ENCODE results near the gene AQP1.

The AQP1 gene

GRCh38 chr7:30916255-30916654 is 4.6 kb downstream of the AQP1 start:
- Histone ChIP-seq H3K4me2 (ENCODE audit: insufficient read depth, low read length, poor library complexity, severe bottlenecking) (no peak overlapping the region), H2BK5ac (ENCODE audit: low read length) (no peak overlapping the region), H2BK15ac (ENCODE audit: low read length) (peak overlapping the region; percentile 90), H2AFZ (ENCODE audit: low read length) (no peak overlapping the region), H2AK5ac (ENCODE audit: low read depth, low read length) (peak overlapping the region; percentile 72), H3K14ac (ENCODE audit: low read length) (no peak overlapping the region), H3K4ac (ENCODE audit: low read length) (peak overlapping the region; percentile 30), H3K36me3 (replicated peaks in 1 of 2; ENCODE audit: control insufficient read depth in 2 of 2, insufficient read depth in 2 of 2, low read length in 2 of 2) (no peaks in the 10 kb centered on the region), H3K23ac (ENCODE audit: low read depth, low read length, poor library complexity) (peak overlapping the region; percentile 71), H3K4me1 (ENCODE audit: control insufficient read depth in 2 of 2, insufficient read depth in 1 of 2, low read depth in 1 of 2, low read length in 2 of 2) (peaks cover 0 to 20% of the 10 kb centered on the region in 2 donors), H3K18ac (ENCODE audit: low read length) (peak overlapping the region; percentile 78), H4K8ac (ENCODE audit: low read depth, low read length) (no peak overlapping the region), H3K9ac (ENCODE audit: low read depth, low read length, poor library complexity) (no peak overlapping the region), H2BK12ac (ENCODE audit: low read length) (no peak overlapping the region), H3K4me3 (ENCODE audit: low read length in 2 of 2) (no peak overlapping the region), H3K9me3 (replicated peaks in 1 of 2; ENCODE audit: control insufficient read depth in 2 of 2, insufficient read depth in 1 of 2, low read depth in 1 of 2, low read length in 2 of 2) (no peaks in the 10 kb centered on the region), H3K79me1 (ENCODE audit: low read depth, low read length) (peaks cover 2% of the 10 kb centered on the region), H4K91ac (ENCODE audit: low read depth, low read length, poor library complexity) (no peak overlapping the region), H3K27me3 (ENCODE audit: control insufficient read depth in 3 of 3, insufficient read depth in 3 of 3, low read depth in 1 of 3, low read length in 3 of 3) (peaks cover 0 to 12% (median 0%) of the 10 kb centered on the region in 3 experiments), H3K27ac (replicated peaks; ENCODE audit: low read length) (no peak overlapping the region), H2BK120ac (ENCODE audit: low read depth, low read length) (peak overlapping the region; percentile 40)
- no CpG with 5 or more reads among the region's 3 CpGs for WGBS, 2 donors (ENCODE audit: extremely low coverage in 2 of 2, insufficient read length in 2 of 2, insufficient replicate concordance in 1 of 2)
- no peak for DNase-seq (ENCODE audit: low spot score)

- Histone ChIP-seq H3K4me1 (ENCODE audit: control insufficient read depth in 2 of 2, insufficient read depth in 1 of 2, low read depth in 1 of 2, low read length in 2 of 2) (peaks cover 0 to 19% of the 10 kb centered on the region in 2 donors), H3K9ac (ENCODE audit: low read depth, low read length, poor library complexity) (peak overlapping the region; percentile 57), H3K23ac (ENCODE audit: low read depth, low read length, poor library complexity) (no peak overlapping the region), H2BK120ac (ENCODE audit: low read depth, low read length) (no peak overlapping the region), H2BK12ac (ENCODE audit: low read length) (no peak overlapping the region), H3K18ac (ENCODE audit: low read length) (peak overlapping the region; percentile 35), H3K27me3 (ENCODE audit: control insufficient read depth in 3 of 3, insufficient read depth in 3 of 3, low read depth in 1 of 3, low read length in 3 of 3) (peaks cover 0 to 12% (median 0%) of the 10 kb centered on the region in 3 experiments), H3K14ac (ENCODE audit: low read length) (no peak overlapping the region), H3K4me2 (ENCODE audit: insufficient read depth, low read length, poor library complexity, severe bottlenecking) (no peak overlapping the region), H3K27ac (replicated peaks; ENCODE audit: low read length) (no peak overlapping the region), H2BK15ac (ENCODE audit: low read length) (no peak overlapping the region), H3K9me3 (replicated peaks in 1 of 2; ENCODE audit: control insufficient read depth in 2 of 2, insufficient read depth in 1 of 2, low read depth in 1 of 2, low read length in 2 of 2) (no peaks in the 10 kb centered on the region), H3K4me3 (ENCODE audit: low read length in 2 of 2) (no peak overlapping the region), H4K8ac (ENCODE audit: low read depth, low read length) (no peak overlapping the region), H4K91ac (ENCODE audit: low read depth, low read length, poor library complexity) (no peak overlapping the region), H2AK5ac (ENCODE audit: low read depth, low read length) (peak overlapping the region; percentile 29), H3K36me3 (replicated peaks in 1 of 2; ENCODE audit: control insufficient read depth in 2 of 2, insufficient read depth in 2 of 2, low read length in 2 of 2) (no peaks in the 10 kb centered on the region), H3K4ac (ENCODE audit: low read length) (no peak overlapping the region), H2AFZ (ENCODE audit: low read length) (no peak overlapping the region), H3K79me1 (ENCODE audit: low read depth, low read length) (peaks cover 2% of the 10 kb centered on the region), H2BK5ac (ENCODE audit: low read length) (no peak overlapping the region)
- WGBS, 2 donors (ENCODE audit: extremely low coverage in 2 of 2, insufficient read length in 2 of 2, insufficient replicate concordance in 1 of 2): no CpG with 5 or more reads among the region's 7 CpGs
- no peak for DNase-seq (ENCODE audit: low spot score)
Observed at GRCh38 chr7:30916767-30917166, 5.1 kb downstream of the AQP1 start.

GRCh38 chr7:30917216-30917893 is 5.7 kb downstream of the AQP1 start:
- Histone ChIP-seq H2BK5ac (ENCODE audit: low read length) (no peak overlapping the region), H3K4me3 (ENCODE audit: low read length in 2 of 2) (no peak overlapping the region), H3K9ac (ENCODE audit: low read depth, low read length, poor library complexity) (peak overlapping the region; percentile 57), H4K91ac (ENCODE audit: low read depth, low read length, poor library complexity) (no peak overlapping the region), H3K23ac (ENCODE audit: low read depth, low read length, poor library complexity) (no peak overlapping the region), H3K18ac (ENCODE audit: low read length) (peak overlapping the region; percentile 78), H3K4me2 (ENCODE audit: insufficient read depth, low read length, poor library complexity, severe bottlenecking) (no peak overlapping the region), H2AFZ (ENCODE audit: low read length) (peak overlapping the region; percentile 26), H3K4me1 (ENCODE audit: control insufficient read depth in 2 of 2, insufficient read depth in 1 of 2, low read depth in 1 of 2, low read length in 2 of 2) (peaks cover 0 to 15% of the 10 kb centered on the region in 2 donors), H2BK15ac (ENCODE audit: low read length) (no peak overlapping the region), H4K8ac (ENCODE audit: low read depth, low read length) (no peak overlapping the region), H3K4ac (ENCODE audit: low read length) (no peak overlapping the region), H2AK5ac (ENCODE audit: low read depth, low read length) (peak overlapping the region; percentile 29), H3K9me3 (replicated peaks in 1 of 2; ENCODE audit: control insufficient read depth in 2 of 2, insufficient read depth in 1 of 2, low read depth in 1 of 2, low read length in 2 of 2) (no peaks in the 10 kb centered on the region), H3K14ac (ENCODE audit: low read length) (peak overlapping the region; percentile 59), H2BK120ac (ENCODE audit: low read depth, low read length) (no peak overlapping the region), H3K27ac (replicated peaks; ENCODE audit: low read length) (no peak overlapping the region), H2BK12ac (ENCODE audit: low read length) (no peak overlapping the region), H3K27me3 (ENCODE audit: control insufficient read depth in 3 of 3, insufficient read depth in 3 of 3, low read depth in 1 of 3, low read length in 3 of 3) (peaks cover 0 to 7% (median 0%) of the 10 kb centered on the region in 3 experiments), H3K36me3 (replicated peaks in 1 of 2; ENCODE audit: control insufficient read depth in 2 of 2, insufficient read depth in 2 of 2, low read length in 2 of 2) (no peaks in the 10 kb centered on the region), H3K79me1 (ENCODE audit: low read depth, low read length) (peaks cover 2% of the 10 kb centered on the region)
- WGBS, 2 donors (ENCODE audit: extremely low coverage in 2 of 2, insufficient read length in 2 of 2, insufficient replicate concordance in 1 of 2): no CpG with 5 or more reads among the region's 4 CpGs
- DNase-seq (ENCODE audit: low spot score): no peak

- WGBS, 2 donors (ENCODE audit: extremely low coverage in 2 of 2, insufficient read length in 2 of 2, insufficient replicate concordance in 1 of 2): no CpG with 5 or more reads among the region's 4 CpGs
- Histone ChIP-seq H3K4me3 (ENCODE audit: low read length in 2 of 2) (no peak overlapping the region), H4K91ac (ENCODE audit: low read depth, low read length, poor library complexity) (no peak overlapping the region), H2AFZ (ENCODE audit: low read length) (no peak overlapping the region), H3K9me3 (replicated peaks in 1 of 2; ENCODE audit: control insufficient read depth in 2 of 2, insufficient read depth in 1 of 2, low read depth in 1 of 2, low read length in 2 of 2) (no peaks in the 10 kb centered on the region), H3K27me3 (ENCODE audit: control insufficient read depth in 3 of 3, insufficient read depth in 3 of 3, low read depth in 1 of 3, low read length in 3 of 3) (peaks cover 0 to 6% (median 0%) of the 10 kb centered on the region in 3 experiments), H3K9ac (ENCODE audit: low read depth, low read length, poor library complexity) (no peak overlapping the region), H2BK120ac (ENCODE audit: low read depth, low read length) (peak overlapping the region; percentile 51), H3K4me2 (ENCODE audit: insufficient read depth, low read length, poor library complexity, severe bottlenecking) (no peak overlapping the region), H3K4me1 (ENCODE audit: control insufficient read depth in 2 of 2, insufficient read depth in 1 of 2, low read depth in 1 of 2, low read length in 2 of 2) (peaks cover 0 to 15% of the 10 kb centered on the region in 2 donors), H3K79me1 (ENCODE audit: low read depth, low read length) (peaks cover 2% of the 10 kb centered on the region), H2BK5ac (ENCODE audit: low read length) (no peak overlapping the region), H3K23ac (ENCODE audit: low read depth, low read length, poor library complexity) (no peak overlapping the region), H4K8ac (ENCODE audit: low read depth, low read length) (no peak overlapping the region), H3K4ac (ENCODE audit: low read length) (no peak overlapping the region), H2AK5ac (ENCODE audit: low read depth, low read length) (peak overlapping the region; percentile 64), H3K27ac (replicated peaks; ENCODE audit: low read length) (no peak overlapping the region), H2BK15ac (ENCODE audit: low read length) (peak overlapping the region; percentile 93), H3K36me3 (replicated peaks in 1 of 2; ENCODE audit: control insufficient read depth in 2 of 2, insufficient read depth in 2 of 2, low read length in 2 of 2) (no peaks in the 10 kb centered on the region), H3K18ac (ENCODE audit: low read length) (peak overlapping the region; percentile 61), H2BK12ac (ENCODE audit: low read length) (no peak overlapping the region), H3K14ac (ENCODE audit: low read length) (no peak overlapping the region)
- DNase-seq (ENCODE audit: low spot score): no peak
Observed at GRCh38 chr7:30918676-30919075, 7.0 kb downstream of the AQP1 start.

Measured in neuronal stem cell (in vitro differentiated cells).